Jurkat, Clone E6-1 (cell line): Measurements from ENCODE around the gene SSUH2.

Experiments used
- DNase-seq: peaks from one replicate; pipeline ENCODE4 v3.0.0-alpha.2; 2011; ENCODE audit warnings: low read depth, low spot score
- H3K4me3 ChIP-seq: 2 replicates; pipeline ENCODE4 v1.5.1; 2011; ENCODE audit warnings: mild to moderate bottlenecking, low read length, control low read depth, moderate library complexity

The SSUH2 gene

GRCh38 chr3:8646313-8646938 lies 1.8 kb upstream of the SSUH2 start:
- no peak overlapping the region for H3K4me3 ChIP-seq
- no peak for DNase-seq

DNA sequence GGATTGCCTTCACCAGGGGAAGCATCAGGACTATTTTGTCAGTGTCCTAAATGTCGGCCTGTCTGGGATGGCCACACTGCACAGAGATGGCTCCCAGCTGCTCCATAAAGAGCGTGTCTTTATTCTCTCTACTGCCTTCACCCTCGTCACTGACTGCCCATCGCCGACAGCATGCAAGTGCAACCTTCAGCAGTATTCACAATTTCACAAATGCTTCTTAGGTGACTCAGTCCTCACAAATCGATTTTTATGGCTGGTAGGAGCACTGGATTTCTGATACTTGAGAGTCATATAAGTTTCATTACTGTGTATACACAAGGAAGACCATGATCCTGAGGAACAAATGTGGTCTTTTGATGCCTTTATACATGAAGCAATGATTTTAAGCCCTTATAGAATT lies 1.1 kb upstream of the SSUH2 start:
- DNase-seq, result no peak
- H3K4me3 ChIP-seq, result no peak overlapping the region

- DNase-seq, result no peak
- no peak overlapping the region for H3K4me3 ChIP-seq
Observed at GRCh38 chr3:8643693-8644365, 769 bp downstream of the SSUH2 start.

- DNase-seq, result no peak
- no peak overlapping the region for H3K4me3 ChIP-seq
Observed at GRCh38 chr3:8642001-8642400, 2.6 kb downstream of the SSUH2 start.

DNA sequence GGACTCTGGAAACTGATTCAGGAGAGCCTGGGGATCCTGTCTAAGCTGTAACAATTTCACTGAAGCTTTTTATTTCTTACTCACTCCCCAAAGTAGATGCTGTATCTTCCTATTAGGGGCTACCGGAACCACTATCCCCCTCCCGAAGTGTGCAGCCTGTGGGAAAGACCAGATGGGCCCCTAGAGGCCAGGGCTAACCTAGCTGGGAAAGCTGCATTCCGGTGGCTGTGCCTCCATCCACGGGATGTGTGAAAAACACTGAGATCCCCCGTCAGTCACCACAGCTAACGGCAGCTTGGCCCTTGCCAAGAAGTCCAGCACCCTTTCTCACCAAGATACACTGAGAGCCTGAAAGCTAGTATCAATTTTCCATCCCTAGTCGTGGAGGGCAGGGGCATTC lies 3.1 kb downstream of the SSUH2 start:
- H3K4me3 ChIP-seq, result no peak overlapping the region
- DNase-seq, result no peak

DNA sequence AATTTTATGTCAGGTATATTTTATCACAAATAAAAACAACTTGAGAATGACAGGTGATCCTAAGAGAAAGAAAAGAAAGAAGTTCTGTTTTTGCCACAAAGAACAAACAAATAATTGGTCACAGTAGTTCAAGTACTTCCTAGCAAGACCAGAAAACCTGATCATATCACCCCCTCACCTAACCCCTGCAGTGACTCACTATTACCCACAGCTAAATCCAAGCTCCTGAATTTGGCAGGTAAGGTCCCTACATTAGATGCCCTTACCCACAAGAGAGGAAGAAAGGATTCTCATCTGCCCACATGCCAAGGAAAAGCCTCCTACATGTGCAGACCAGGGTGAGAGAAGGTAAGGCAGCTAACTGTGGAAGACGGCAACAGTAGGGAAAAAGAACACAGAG lies 4.4 kb downstream of the SSUH2 start:
- no peak overlapping the region for H3K4me3 ChIP-seq
- no peak for DNase-seq

- DNase-seq, result no peak
- no peak overlapping the region for H3K4me3 ChIP-seq
Observed at GRCh38 chr3:8639659-8640000, 5.0 kb downstream of the SSUH2 start.

- no peak overlapping the region for H3K4me3 ChIP-seq
- DNase-seq, result no peak
Observed at GRCh38 chr3:8638994-8639658, 5.5 kb downstream of the SSUH2 start.

DNA sequence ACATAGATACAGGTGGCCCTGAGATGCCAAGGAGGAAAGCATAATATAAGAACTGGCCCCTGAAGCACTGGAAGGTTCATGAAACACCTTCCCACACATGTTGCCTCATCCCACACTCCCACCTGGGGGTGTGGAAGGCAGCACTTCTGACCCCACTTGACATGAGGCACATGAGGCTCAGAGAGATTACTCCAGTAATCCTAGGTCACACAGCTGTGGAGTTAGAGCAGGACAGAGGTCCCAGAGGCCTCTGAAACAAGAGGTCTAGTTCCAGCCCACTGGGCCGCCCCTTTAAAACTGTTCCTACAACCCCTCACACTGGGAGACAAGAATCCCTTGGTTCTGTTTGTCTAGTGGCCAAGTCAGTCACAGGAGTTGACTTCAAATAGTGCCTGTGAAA lies 7.2 kb downstream of the SSUH2 start:
- H3K4me3 ChIP-seq, result no peak overlapping the region
- DNase-seq, result no peak

GRCh38 chr3:8635631-8636030 lies 9.0 kb downstream of the SSUH2 start:
- H3K4me3 ChIP-seq, result no peak overlapping the region
- DNase-seq, result no peak

GRCh38 chr3:8635125-8635524 lies 9.5 kb downstream of the SSUH2 start:
- no peak for DNase-seq
- no peak overlapping the region for H3K4me3 ChIP-seq

DNA sequence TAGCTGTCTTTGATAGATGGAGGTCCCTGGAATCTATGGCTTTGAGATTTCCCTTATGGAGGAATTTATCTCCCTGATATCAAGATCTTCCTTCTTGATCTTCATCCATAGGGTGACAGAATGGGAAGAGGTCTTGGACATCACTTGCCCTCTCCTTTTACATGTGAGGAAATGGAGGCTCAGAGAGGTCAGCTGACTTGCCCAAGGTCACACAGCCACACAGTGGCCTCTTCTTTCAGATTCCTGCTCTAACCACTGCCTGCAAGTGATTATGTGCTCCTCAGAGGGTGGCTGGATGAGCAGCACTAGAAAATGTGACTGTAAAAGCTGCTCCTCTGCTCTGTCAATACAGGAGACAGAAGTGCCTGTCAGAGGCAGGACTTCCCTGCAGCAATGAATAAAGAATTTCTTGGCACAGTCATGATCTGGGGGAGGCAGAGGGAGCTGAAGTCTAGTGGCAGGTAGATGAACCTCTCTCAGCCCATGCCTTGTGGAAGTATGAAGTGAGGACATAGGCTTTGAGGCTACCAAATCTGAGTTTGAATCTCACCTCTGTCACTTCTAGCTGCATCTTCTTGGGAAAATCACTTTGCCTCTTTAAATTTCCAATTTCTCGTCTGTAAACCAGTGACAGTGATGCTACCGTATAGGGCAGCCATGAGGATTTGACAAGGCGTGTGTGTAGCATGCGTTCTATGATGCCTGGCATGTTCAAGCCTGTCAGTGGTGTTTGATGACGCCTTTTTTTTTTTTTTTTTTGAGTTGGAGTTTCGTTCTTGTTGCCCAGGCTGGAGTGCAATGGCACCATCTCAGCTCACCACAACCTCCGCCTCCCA lies 12.0 kb downstream of the SSUH2 start:
- DNase-seq, result no peak
- no peak overlapping the region for H3K4me3 ChIP-seq

- H3K4me3 ChIP-seq, result no peak overlapping the region
- DNase-seq, result no peak
Observed at GRCh38 chr3:8631661-8632060, 12.9 kb downstream of the SSUH2 start.

DNA sequence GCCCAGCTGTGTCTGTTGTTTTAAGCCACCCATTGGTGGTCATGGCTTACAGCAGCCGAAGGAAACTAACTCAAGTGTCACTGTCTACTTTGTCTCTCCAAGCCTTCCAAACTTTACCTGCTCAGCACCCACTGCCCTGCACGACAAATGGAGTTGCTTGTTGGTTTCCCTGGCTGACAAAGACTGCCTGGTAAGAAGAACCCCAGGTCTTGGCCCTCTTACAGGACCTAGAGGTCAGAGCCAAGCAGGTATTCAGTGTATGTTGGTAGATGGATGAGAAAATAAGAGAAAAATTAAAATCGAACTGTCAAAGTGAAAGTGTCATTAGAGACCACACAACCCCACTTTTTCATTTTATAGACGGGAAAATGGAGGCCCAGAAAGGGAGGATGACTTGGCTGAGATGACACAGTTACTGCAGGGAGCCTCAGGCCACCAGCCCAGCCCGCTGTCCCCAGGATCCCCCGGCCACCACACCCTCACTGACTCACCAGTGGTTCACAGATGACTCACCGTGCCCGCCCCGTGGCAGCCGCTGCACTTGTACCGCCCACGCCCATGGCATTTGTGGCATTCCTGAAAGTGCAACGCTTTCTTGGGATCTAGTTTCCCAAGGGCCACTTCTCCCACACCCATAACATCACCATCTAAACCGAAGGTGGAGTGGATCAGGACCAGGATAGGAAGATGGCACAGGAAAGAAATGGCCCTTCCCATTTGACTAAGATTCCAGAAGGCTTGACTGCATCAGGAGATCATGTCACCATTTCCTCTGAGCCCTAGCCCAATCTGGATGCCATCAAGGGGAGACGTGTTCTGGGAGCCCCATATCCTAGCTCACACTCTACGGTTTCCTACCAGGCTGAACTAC lies 15.2 kb downstream of the SSUH2 start:
- H3K4me3 ChIP-seq, result no peak overlapping the region
- DNase-seq, result no peak

GRCh38 chr3:8627949-8628348 lies 16.6 kb downstream of the SSUH2 start:
- DNase-seq, result no peak
- no peak overlapping the region for H3K4me3 ChIP-seq

- DNase-seq, result no peak
- no peak overlapping the region for H3K4me3 ChIP-seq
Observed at GRCh38 chr3:8627201-8627940, 17.2 kb downstream of the SSUH2 start.

DNA sequence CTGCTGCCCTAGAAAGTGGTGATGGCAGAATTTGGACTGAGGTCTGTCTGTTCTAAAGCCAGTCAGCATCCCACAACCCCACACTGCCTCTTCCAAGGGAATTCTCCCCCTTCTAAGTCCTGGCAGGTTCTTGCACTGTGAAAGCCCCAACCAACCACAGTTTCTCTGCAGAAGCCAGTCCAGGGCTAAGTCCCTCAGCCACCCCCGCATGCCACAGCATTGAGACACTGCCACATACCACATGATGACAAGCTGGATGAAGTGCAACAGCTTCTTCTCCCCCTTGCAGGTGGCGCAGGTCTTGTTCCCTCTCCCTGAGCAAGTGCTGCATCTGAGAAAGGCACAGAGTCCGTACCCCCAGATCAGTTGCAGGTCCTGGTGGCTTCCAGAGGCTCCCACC lies 18.6 kb downstream of the SSUH2 start:
- no peak overlapping the region for H3K4me3 ChIP-seq
- DNase-seq, result no peak

DNA sequence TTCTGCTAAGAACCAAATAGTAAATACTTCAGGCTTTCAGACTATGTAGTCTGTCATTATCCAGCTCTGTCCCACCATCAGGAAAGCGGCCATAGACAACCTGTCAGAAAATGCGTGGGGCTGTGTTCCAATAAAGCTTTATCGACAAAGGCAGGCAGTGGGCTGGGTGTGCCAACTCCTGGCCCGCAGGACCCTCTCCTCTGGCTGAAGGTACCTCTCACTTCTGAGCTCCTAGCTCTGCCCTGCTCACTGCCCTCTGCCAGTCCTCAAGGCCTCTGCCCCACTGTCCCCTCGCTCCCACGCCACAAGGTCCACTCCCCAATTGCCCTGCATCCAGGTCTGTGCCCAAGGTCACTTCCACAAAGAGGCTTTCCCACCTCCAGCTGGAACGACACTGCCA lies 20.0 kb downstream of the SSUH2 start:
- no peak overlapping the region for H3K4me3 ChIP-seq
- no peak for DNase-seq
